Neural cell (in vitro differentiated cells): ENCODE results near the gene ASPDH. TPM values are rescaled to one million over a fixed set of nuclear protein-coding genes. Genes with fewer than 3 reads are reported as not detected.

Experiments
- H2AFZ ChIP-seq: fragments of 200-600, 300-800 bp; sonication (generic), shearing (Covaris generic); 2 replicates; pipeline ENCODE4 v1.6.0; 2014; ENCODE audit warnings: low read depth, mild to moderate bottlenecking, antibody characterized with exemption, low read length, moderate library complexity
- H3F3A ChIP-seq: fragments of 200-600 bp; shearing (Covaris generic); 2 replicates; pipeline ENCODE4 v1.6.1; 2016; ENCODE audit warnings: mild to moderate bottlenecking, moderate library complexity, mixed read lengths, antibody characterized with exemption, low read length; ENCODE audit not compliant: insufficient read depth, poor library complexity, severe bottlenecking
- H3K27ac ChIP-seq: fragments of 200-600, 300-800 bp; sonication (generic), shearing (Covaris generic); 2 replicates; pipeline ENCODE4 v1.5.1; 2014; ENCODE audit warnings: mild to moderate bottlenecking, low read length, moderate library complexity
- H3K27me3 ChIP-seq: fragments of 300-800, 200-600 bp; sonication (generic), shearing (Covaris generic); 2 replicates; pipeline ENCODE4 v1.6.0; 2014; ENCODE audit warnings: mild to moderate bottlenecking, low read depth, low read length, moderate library complexity; ENCODE audit not compliant: insufficient read depth
- H3K36me3 ChIP-seq: fragments of 300-800, 200-600 bp; sonication (generic), shearing (Covaris generic); 2 replicates; pipeline ENCODE4 v1.5.1; 2014; ENCODE audit warnings: mild to moderate bottlenecking, antibody characterized with exemption, low read length, moderate library complexity; ENCODE audit not compliant: insufficient read depth
- H3K4me2 ChIP-seq: fragments of 300-800, 200-600 bp; sonication (generic), shearing (Covaris generic); 2 replicates; pipeline ENCODE4 v1.6.0; 2014; ENCODE audit warnings: mild to moderate bottlenecking, low read length
- H3K4me3 ChIP-seq: fragments of 300-800, 200-600 bp; sonication (generic), shearing (Covaris generic); 2 replicates; pipeline ENCODE4 v1.5.1; 2014; ENCODE audit warnings: mild to moderate bottlenecking, low read length, moderate library complexity
- H3K79me2 ChIP-seq: fragments of 200-600 bp; shearing (Covaris generic); replicated peaks from 2 replicates; pipeline ENCODE4 v1.6.0; 2014; ENCODE audit warnings: mild to moderate bottlenecking, low read length, moderate library complexity; ENCODE audit not compliant: insufficient read depth
- H3K9ac ChIP-seq: fragments of 300-800, 200-600 bp; sonication (generic), shearing (Covaris generic); 2 replicates; pipeline ENCODE4 v1.6.1; 2016; ENCODE audit warnings: mild to moderate bottlenecking, low read length, mixed read lengths
- H3K9me2 ChIP-seq: fragments of 200-600 bp; shearing (Covaris generic); 2 replicates; pipeline ENCODE4 v1.6.1; 2016; ENCODE audit warnings: mild to moderate bottlenecking, low read length, mixed read lengths; ENCODE audit not compliant: insufficient read depth
- H3K9me3 ChIP-seq: fragments of 200-600, 300-800 bp; sonication (generic), shearing (Covaris generic); 2 replicates; pipeline ENCODE4 v1.6.1; 2016; ENCODE audit warnings: mild to moderate bottlenecking, mixed run types, low read length, moderate library complexity, mixed read lengths
- H4K20me1 ChIP-seq: fragments of 200-600 bp; shearing (Covaris generic); 2 replicates; pipeline ENCODE4 v1.6.1; 2016; ENCODE audit warnings: mild to moderate bottlenecking, mixed run types; ENCODE audit not compliant: insufficient read depth
- EP300 ChIP-seq: fragments of 450-650 bp; conservative IDR thresholded peaks from 2 replicates; pipeline ENCODE4 v1.6.1; 2014; ENCODE audit warnings: antibody characterized with exemption, mild to moderate bottlenecking, moderate library complexity; ENCODE audit not compliant: poor library complexity, severe bottlenecking
- EZH2 ChIP-seq: fragments of 200-600, 300-800 bp; shearing (Covaris generic), sonication (generic); IDR thresholded peaks from 2 replicates; pipeline ENCODE4 v1.6.1; 2014; ENCODE audit warnings: antibody characterized with exemption, low read length, borderline replicate concordance, mild to moderate bottlenecking; ENCODE audit not compliant: insufficient read depth, poor library complexity, severe bottlenecking
- MXI1 ChIP-seq: fragments of 450-650 bp; conservative IDR thresholded peaks from 2 replicates; pipeline ENCODE4 v1.6.1; 2014; ENCODE audit warnings: antibody characterized with exemption, mild to moderate bottlenecking; ENCODE audit not compliant: poor library complexity, severe bottlenecking
- POLR2AphosphoS5 ChIP-seq: IDR thresholded peaks from 2 replicates; pipeline ENCODE4 v1.6.1; 2012
- RAD21 ChIP-seq: fragments of 450-650 bp; conservative IDR thresholded peaks from 2 replicates; pipeline ENCODE4 v1.6.1; 2014; ENCODE audit warnings: antibody characterized with exemption, mild to moderate bottlenecking, moderate library complexity
- SMC3 ChIP-seq: fragments of 450-650 bp; conservative IDR thresholded peaks from 2 replicates; pipeline ENCODE4 v1.6.1; 2014; ENCODE audit warnings: antibody characterized with exemption, mild to moderate bottlenecking, moderate library complexity; ENCODE audit not compliant: poor library complexity
- TAF1 ChIP-seq: IDR thresholded peaks from 2 replicates; pipeline ENCODE4 v1.6.1; 2012; ENCODE audit warnings: low read depth
- polyA plus RNA-seq: library from polyadenylated mRNA; depleted of rRNA; stranded (reverse); fragments of >200 nt; gene quantifications from 2 replicates; pipeline ENCODE4 v1.2.3, GENCODE V29; 2014
- TF ChIP-seq, protein P1 (sequence below): IDR thresholded peaks from 2 replicates; pipeline ENCODE4 v1.6.1; 2012; ENCODE audit warnings: borderline replicate concordance
- TF ChIP-seq, protein P2 (sequence below): fragments of 450-650 bp; IDR thresholded peaks from 2 replicates; pipeline ENCODE4 v1.5.1; 2014; ENCODE audit warnings: antibody characterized with exemption, mild to moderate bottlenecking, moderate library complexity; ENCODE audit not compliant: poor library complexity, severe bottlenecking

ASPDH gene
- polyA plus RNA-seq, 1 donor from 2014 or later = not detected

DNA sequence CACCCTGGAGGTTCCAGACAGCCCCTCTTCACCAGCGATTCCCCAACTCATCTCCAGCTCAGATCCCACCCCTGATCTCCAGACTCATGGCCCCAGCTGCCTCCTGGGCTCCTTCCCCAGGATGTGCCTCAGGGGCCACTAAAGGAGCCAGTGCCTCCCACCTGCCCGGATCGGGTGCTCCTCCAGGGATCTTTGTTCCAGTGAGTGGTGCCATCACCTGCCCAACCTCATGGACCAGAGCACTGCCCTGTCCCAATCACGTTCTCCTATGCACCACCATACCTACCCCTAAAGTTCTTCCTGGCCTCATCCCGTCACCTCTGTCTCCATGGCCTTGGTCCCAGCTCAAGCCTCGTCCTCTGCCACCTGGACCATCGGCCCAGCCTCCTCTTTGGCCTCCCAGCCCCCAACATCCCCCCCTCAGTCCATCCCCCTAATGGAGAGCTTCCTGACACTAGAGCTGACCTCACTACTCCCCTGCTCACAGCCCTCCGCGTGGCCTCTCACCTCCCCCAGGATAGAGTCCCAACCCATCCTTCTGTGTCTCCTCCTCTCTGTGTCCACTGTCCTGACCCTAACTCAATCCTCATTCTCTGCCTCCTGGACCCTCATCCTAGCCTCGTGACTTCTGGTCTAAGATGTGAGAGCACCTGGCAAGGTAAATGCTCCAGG, 28.3 kb downstream of the ASPDH start:
- Histone ChIP-seq H3K36me3 (no peaks in the 10 kb centered on the region), H3K4me3 (no peak overlapping the region), H4K20me1 (no peaks in the 10 kb centered on the region), H3K79me2 (no peaks in the 10 kb centered on the region), H3F3A (no peaks in the 10 kb centered on the region), H3K4me2 (no peak overlapping the region), H3K27me3 (peaks cover 16% of the 10 kb centered on the region), H3K27ac (no peak overlapping the region), H2AFZ (no peak overlapping the region), H3K9ac (no peak overlapping the region), H3K9me3 (no peaks in the 10 kb centered on the region), H3K9me2 (no peaks in the 10 kb centered on the region)
- no peak for TF ChIP-seq RAD21
- TF ChIP-seq EZH2 = no peak
- no peak for TF ChIP-seq POLR2AphosphoS5
- TF ChIP-seq, protein P1, sequence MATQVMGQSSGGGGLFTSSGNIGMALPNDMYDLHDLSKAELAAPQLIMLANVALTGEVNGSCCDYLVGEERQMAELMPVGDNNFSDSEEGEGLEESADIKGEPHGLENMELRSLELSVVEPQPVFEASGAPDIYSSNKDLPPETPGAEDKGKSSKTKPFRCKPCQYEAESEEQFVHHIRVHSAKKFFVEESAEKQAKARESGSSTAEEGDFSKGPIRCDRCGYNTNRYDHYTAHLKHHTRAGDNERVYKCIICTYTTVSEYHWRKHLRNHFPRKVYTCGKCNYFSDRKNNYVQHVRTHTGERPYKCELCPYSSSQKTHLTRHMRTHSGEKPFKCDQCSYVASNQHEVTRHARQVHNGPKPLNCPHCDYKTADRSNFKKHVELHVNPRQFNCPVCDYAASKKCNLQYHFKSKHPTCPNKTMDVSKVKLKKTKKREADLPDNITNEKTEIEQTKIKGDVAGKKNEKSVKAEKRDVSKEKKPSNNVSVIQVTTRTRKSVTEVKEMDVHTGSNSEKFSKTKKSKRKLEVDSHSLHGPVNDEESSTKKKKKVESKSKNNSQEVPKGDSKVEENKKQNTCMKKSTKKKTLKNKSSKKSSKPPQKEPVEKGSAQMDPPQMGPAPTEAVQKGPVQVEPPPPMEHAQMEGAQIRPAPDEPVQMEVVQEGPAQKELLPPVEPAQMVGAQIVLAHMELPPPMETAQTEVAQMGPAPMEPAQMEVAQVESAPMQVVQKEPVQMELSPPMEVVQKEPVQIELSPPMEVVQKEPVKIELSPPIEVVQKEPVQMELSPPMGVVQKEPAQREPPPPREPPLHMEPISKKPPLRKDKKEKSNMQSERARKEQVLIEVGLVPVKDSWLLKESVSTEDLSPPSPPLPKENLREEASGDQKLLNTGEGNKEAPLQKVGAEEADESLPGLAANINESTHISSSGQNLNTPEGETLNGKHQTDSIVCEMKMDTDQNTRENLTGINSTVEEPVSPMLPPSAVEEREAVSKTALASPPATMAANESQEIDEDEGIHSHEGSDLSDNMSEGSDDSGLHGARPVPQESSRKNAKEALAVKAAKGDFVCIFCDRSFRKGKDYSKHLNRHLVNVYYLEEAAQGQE = no peak
- no peak for TF ChIP-seq TAF1
- no peak for TF ChIP-seq SMC3
- no peak for TF ChIP-seq EP300
- no peak for TF ChIP-seq MXI1

DNA sequence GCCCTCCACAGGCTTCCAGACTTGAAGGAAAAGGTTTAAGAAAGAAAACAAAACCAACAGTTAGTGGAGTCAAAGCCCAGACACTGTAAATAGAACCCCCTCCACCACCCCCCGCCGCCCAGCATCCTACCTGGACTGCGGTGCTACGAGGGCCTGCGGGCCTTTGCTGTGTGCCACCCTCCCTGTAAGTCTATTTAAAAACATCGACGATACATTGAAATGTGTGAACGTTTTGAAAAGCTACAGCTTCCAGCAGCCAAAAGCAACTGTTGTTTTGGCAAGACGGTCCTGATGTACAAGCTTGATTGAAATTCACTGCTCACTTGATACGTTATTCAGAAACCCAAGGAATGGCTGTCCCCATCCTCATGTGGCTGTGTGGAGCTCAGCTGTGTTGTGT, 30.8 kb downstream of the ASPDH start:
- H3K4me3 ChIP-seq = no peak overlapping the region
- peaks cover 14% of the 10 kb centered on the region for H3K79me2 ChIP-seq
- no peaks in the 10 kb centered on the region for H3F3A ChIP-seq
- H3K9me2 ChIP-seq = no peaks in the 10 kb centered on the region
- no peaks in the 10 kb centered on the region for H3K9me3 ChIP-seq
- H3K4me2 ChIP-seq = no peak overlapping the region
- no peak overlapping the region for H3K27ac ChIP-seq
- no peaks in the 10 kb centered on the region for H3K27me3 ChIP-seq
- no peak for TF ChIP-seq SMC3
- TF ChIP-seq EZH2 = no peak
- TF ChIP-seq, protein P1 = no peak
- no peak for TF ChIP-seq TAF1
- no peak for TF ChIP-seq POLR2AphosphoS5
- TF ChIP-seq RAD21 = no peak
- TF ChIP-seq, protein P2, sequence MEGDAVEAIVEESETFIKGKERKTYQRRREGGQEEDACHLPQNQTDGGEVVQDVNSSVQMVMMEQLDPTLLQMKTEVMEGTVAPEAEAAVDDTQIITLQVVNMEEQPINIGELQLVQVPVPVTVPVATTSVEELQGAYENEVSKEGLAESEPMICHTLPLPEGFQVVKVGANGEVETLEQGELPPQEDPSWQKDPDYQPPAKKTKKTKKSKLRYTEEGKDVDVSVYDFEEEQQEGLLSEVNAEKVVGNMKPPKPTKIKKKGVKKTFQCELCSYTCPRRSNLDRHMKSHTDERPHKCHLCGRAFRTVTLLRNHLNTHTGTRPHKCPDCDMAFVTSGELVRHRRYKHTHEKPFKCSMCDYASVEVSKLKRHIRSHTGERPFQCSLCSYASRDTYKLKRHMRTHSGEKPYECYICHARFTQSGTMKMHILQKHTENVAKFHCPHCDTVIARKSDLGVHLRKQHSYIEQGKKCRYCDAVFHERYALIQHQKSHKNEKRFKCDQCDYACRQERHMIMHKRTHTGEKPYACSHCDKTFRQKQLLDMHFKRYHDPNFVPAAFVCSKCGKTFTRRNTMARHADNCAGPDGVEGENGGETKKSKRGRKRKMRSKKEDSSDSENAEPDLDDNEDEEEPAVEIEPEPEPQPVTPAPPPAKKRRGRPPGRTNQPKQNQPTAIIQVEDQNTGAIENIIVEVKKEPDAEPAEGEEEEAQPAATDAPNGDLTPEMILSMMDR = no peak
- no peak for TF ChIP-seq EP300
- no peak for TF ChIP-seq MXI1
- H3K36me3 ChIP-seq = no peaks in the 10 kb centered on the region
- no peaks in the 10 kb centered on the region for H4K20me1 ChIP-seq
- no peak overlapping the region for H3K9ac ChIP-seq
- no peak overlapping the region for H2AFZ ChIP-seq
